Immature natural killer cell (primary cell): ENCODE results near the gene NELFA. TPM values are rescaled to one million over a fixed set of nuclear protein-coding genes. Genes with fewer than 3 reads are reported as not detected.

Experiments used
- DNase-seq, 3 donors: peaks; one replicate each; pipeline ENCODE4 v3.0.0; 2022; ENCODE audit warnings: mixed read lengths in 1 of 3
- H3K27ac Mint-ChIP-seq, 6 donors: one replicate each; pipeline ENCODE4 v1.8.0; 2020; ENCODE audit warnings: mixed read lengths in 6 of 6, mild to moderate bottlenecking in 5 of 6, inconsistent platforms in 4 of 6, moderate library complexity in 3 of 6
- H3K27me3 Mint-ChIP-seq, 3 donors: one replicate each; pipeline ENCODE4 v1.8.0; 2020 to 2021; ENCODE audit warnings: low read depth in 3 of 3, mild to moderate bottlenecking in 3 of 3, mixed read lengths in 3 of 3, moderate library complexity in 3 of 3, inconsistent platforms in 1 of 3
- H3K36me3 Mint-ChIP-seq, 3 donors: one replicate each; pipeline ENCODE4 v1.8.0; 2020; ENCODE audit warnings: mixed read lengths in 3 of 3, inconsistent platforms in 2 of 3, mild to moderate bottlenecking in 2 of 3
- H3K4me1 Mint-ChIP-seq, 2 donors: one replicate each; pipeline ENCODE4 v1.8.0; 2020; ENCODE audit warnings: inconsistent platforms in 2 of 2, mild to moderate bottlenecking in 2 of 2, mixed read lengths in 2 of 2, moderate library complexity in 1 of 2
- H3K4me3 Mint-ChIP-seq, 5 donors: one replicate each; pipeline ENCODE4 v1.8.0; 2020; ENCODE audit warnings: mild to moderate bottlenecking in 5 of 5, mixed read lengths in 5 of 5, inconsistent platforms in 3 of 5, moderate library complexity in 3 of 5
- H3K9me3 Mint-ChIP-seq, 6 donors: one replicate each; pipeline ENCODE4 v1.8.0; 2020; ENCODE audit warnings: mild to moderate bottlenecking in 6 of 6, mixed read lengths in 6 of 6, inconsistent platforms in 4 of 6, moderate library complexity in 3 of 6
- polyA plus RNA-seq, 3 donors: library from polyadenylated mRNA; unstranded; fragments of 300-500 nt; fragmentation: Illumina TruSeq; gene quantifications; one replicate each; pipeline ENCODE4 v1.2.3, GENCODE V29; 2021

NELFA gene
- polyA plus RNA-seq, 3 donors from 2014 or later = 6.0 to 28.6 (median 10.2) TPM

DNA sequence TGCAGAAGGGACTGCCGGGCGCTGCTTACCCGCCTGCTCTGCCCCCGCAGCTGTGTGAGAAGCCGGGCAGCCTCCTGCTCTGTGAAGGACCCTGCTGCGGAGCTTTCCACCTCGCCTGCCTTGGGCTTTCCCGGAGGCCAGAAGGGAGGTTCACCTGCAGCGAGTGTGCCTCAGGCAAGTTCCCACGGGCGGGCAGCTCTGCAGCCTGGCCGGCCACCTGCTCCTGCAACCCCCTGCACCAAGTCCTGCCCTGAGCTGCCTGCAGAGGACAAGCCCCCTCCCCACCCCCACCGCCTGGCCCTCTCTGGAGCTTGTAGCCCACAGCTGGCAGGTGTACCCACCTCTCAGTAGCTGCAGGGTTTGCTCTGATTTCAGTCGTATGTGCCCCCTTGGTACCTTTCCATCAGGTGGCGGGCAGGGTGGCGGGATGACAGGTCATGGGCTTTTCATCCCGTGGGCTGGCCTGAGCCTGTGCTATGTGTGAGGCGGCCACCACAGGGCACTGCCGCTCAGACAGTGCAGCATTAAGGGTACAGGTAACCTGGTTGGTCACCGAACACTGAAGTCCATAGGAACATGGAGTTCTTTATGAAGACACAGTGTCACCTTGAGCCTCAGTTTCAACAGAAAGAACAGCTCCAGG, 56.6 kb downstream of the NELFA start:
- Mint-ChIP-seq H3K4me1 (peaks cover 22 to 28% of the 10 kb centered on the region in 2 donors), H3K27me3 (peaks cover 0 to 2% (median 0%) of the 10 kb centered on the region in 3 donors)

DNA sequence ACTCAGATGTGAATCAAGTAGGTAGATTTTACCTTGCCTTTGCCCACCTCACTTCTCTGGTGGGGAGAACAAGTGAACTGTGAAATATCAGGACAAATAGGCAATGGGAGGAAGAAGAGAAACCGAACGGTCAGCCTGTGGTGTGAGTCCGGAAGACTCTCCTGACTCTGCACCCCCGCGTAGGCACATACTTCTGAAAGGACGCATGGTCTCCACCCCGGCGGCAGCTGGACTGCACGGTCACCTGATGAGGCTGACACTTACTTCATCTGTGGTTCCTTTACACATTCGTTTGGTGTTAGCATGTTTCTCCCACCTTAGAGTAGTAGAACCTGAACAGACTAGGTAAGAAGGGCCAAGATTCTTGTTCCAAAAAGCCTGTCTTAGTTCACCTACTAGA, 58.4 kb downstream of the NELFA start:
- Mint-ChIP-seq H3K36me3 (peaks cover 0 to 7% (median 0%) of the 10 kb centered on the region in 3 donors), H3K4me1 (peaks cover 22 to 28% of the 10 kb centered on the region in 2 donors), H3K9me3 (no peaks in the 10 kb centered on the region), H3K27me3 (peaks cover 0 to under 1% (median 0%) of the 10 kb centered on the region in 3 donors), H3K27ac (peak overlapping the region in 5 of 6 donors; percentile 41 to 91 (median 49)), H3K4me3 (no peak overlapping the region)
- DNase-seq = peak in 2 of 3 donors; percentile 4 to 13

More for the DNA sequence above, 56.6 kb downstream of the NELFA start:
- Mint-ChIP-seq H3K9me3 (no peaks in the 10 kb centered on the region), H3K4me3 (no peak overlapping the region), H3K36me3 (peaks cover 0 to 20% (median 7%) of the 10 kb centered on the region in 3 donors), H3K27ac (no peak overlapping the region)
- DNase-seq = no peak

DNA sequence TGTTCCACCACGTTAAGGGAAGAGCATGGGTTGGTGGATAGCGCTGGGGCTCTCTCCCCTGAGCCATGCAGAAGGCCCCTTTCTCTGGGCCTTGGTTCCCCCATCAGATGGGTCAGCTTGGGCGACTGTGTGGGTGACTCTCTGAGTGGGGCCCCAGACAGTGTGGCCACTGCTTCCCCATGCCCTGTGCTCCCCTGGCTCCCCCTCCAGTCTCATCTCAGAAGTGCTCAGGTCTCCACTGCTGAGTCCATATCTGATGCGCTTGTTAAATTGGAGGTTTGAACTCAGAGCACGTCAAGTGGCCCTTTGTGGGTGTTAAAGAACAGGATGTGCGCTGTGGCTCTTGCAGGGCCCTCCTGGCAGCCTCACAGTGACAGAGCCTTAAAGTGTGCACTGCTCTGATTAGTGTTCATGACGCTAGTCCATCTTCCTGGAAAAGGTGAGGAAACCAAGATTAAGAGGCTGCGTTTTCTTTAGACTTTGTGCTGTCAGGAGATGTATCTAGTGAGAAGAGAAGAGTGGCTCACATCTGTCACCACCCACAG, 59.8 kb downstream of the NELFA start:
- H3K27ac Mint-ChIP-seq = peak overlapping the region; percentile 65 to 91 (median 80)
- peak; percentile 48 to 76 (median 63) for DNase-seq

DNA sequence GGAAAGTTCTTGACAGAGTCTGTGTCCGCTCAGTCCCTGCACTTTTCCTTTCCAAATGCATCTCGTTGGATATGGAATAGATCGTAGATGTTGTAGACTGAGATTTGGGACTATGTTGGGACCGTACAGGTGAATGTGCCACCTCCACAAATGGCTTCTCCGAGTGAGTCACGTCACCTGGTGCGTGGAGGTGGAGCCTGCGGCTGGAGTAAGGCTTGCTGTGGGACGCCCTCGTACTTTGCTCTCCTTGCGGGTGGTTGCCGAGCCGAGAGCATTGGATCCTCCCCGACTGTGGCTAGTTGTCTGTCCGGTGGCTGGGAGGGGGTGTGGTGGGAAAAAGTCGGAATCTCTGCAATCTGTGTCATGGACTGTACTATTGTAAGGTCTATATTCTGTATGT, 60.5 kb downstream of the NELFA start:
- Mint-ChIP-seq H3K4me3 (no peak overlapping the region), H3K9me3 (no peaks in the 10 kb centered on the region), H3K27ac (peak overlapping the region in 4 of 6 donors; percentile 63 to 91 (median 79)), H3K36me3 (peaks cover 0 to 5% (median 0%) of the 10 kb centered on the region in 3 donors), H3K4me1 (peaks cover 22 to 28% of the 10 kb centered on the region in 2 donors), H3K27me3 (no peaks in the 10 kb centered on the region)
- DNase-seq = no peak

More for the DNA sequence above, 59.8 kb downstream of the NELFA start:
- Mint-ChIP-seq H3K4me1 (peaks cover 22 to 28% of the 10 kb centered on the region in 2 donors), H3K36me3 (peaks cover 0 to 5% (median 0%) of the 10 kb centered on the region in 3 donors), H3K4me3 (peak overlapping the region; percentile 10 to 60 (median 29)), H3K27me3 (no peaks in the 10 kb centered on the region), H3K9me3 (no peaks in the 10 kb centered on the region)

DNA sequence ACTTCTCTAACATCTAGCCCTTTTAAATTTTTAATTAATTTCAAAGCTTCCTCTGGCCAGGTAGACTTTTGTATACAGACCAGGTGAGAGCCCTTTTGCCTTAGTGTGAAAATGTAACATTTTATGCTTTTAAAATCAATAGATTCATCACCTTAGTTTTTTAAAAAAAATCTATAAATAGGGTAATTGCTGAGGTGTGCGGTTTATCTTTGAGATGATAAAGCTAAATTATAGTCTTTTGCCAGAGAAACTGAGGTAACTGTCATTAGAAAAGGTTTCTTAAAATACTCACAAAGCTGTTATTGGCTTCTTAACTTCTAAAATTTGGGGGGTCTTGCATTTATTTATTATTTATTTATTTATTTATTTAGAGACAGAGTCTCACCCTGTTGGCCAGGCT, 62.9 kb downstream of the NELFA start:
- no peak overlapping the region for H3K27ac Mint-ChIP-seq
- H3K4me1 Mint-ChIP-seq = peaks cover 22 to 25% of the 10 kb centered on the region in 2 donors
- H3K4me3 Mint-ChIP-seq = no peak overlapping the region
- no peaks in the 10 kb centered on the region for H3K9me3 Mint-ChIP-seq
- DNase-seq = no peak
- H3K36me3 Mint-ChIP-seq = peaks cover 0 to 9% (median 4%) of the 10 kb centered on the region in 3 donors
- no peaks in the 10 kb centered on the region for H3K27me3 Mint-ChIP-seq

DNA sequence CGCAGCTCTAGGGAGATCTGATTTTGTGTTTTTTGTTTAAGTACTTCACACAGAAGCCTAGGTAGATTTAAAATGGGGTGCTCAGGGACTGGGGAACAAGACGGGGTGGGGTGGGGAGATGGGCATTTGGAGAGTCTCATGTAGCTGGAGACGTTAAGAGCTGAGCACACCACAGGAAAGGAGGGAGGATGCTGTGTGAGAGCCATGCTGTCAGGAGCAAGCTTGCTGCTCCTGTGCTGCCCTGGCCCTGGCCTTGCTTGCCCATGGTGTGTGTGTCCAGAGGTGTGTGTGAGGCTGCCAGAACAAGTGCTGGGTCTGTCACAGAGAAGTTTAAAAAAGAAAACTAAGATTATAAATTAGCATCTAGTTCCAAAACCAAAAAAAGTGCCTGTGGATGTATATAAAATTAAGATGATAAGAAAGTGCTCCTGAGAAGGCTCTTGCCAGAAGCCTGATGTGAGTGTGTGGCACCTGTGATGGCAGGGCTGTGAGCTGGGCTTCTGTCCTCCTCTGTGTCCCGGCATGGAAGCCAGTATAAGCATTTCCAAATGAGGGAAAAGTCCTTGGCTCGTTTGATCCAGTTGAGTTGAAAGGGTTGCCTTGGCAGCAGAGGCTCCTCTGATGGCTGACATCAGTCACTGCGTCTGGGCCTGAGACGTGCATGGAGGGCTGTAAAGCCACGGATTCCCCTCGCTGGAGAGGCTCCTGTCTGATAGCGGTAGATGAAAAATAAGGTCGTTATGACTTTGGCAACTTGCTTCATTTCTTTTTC, 63.5 kb downstream of the NELFA start:
- no peaks in the 10 kb centered on the region for H3K9me3 Mint-ChIP-seq
- H3K27me3 Mint-ChIP-seq = peaks cover 0 to 1% (median 0%) of the 10 kb centered on the region in 3 donors
- peaks cover 19% of the 10 kb centered on the region in 2 donors for H3K4me1 Mint-ChIP-seq
- H3K36me3 Mint-ChIP-seq = peaks cover 2 to 10% (median 4%) of the 10 kb centered on the region in 3 donors
- no peak for DNase-seq
- peak overlapping the region in 1 of 6 donors; percentile 19 for H3K27ac Mint-ChIP-seq
- no peak overlapping the region for H3K4me3 Mint-ChIP-seq

DNA sequence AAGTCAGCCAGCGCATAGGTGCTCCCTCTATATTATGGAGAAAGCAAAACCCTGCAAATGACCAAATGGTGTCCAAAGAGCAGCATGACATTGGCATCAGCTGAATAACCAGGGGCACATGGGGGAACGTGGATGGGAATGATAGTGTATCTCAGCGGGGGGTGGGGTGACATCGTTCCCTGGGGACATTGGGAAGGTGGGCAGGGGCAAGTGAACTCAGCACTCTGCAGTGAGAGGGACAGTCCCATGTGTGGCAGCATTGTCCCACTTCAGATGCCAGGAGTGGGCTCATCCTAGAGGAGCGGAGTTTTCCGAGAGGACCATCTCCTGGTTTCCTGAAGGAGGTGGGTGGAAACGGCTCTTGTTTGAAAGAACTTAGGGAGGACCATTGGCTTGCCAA, 64.8 kb downstream of the NELFA start:
- Mint-ChIP-seq H3K9me3 (no peaks in the 10 kb centered on the region), H3K4me1 (peaks cover 5 to 8% of the 10 kb centered on the region in 2 donors), H3K4me3 (no peak overlapping the region), H3K27ac (peak overlapping the region in 1 of 6 donors; percentile 75), H3K27me3 (peaks cover 0 to 1% (median 0%) of the 10 kb centered on the region in 3 donors), H3K36me3 (peaks cover 7 to 12% (median 10%) of the 10 kb centered on the region in 3 donors)
- DNase-seq = no peak

DNA sequence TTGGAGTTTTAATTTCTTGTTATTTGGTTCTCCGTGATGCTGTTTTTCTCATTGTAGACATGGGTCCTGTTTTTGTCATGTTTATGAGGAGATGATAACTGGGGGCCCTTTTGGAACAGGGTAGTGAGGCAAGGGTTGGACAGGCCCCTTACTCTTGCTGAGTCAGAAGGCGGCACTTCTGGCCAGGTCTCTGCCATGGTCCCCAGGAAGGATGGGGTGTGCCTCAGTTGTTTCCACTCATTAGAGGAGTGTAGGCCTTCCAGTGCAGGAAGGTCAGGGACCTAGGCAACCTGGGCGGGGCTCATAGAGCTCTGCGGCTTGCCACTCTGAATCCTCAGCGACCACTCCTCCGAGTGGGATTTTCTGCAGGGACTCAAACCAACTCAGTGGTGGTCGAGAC, 68.2 kb downstream of the NELFA start:
- Mint-ChIP-seq H3K4me1 (no peaks in the 10 kb centered on the region), H3K27ac (no peak overlapping the region), H3K4me3 (no peak overlapping the region), H3K36me3 (peaks cover 12 to 16% (median 14%) of the 10 kb centered on the region in 3 donors), H3K9me3 (no peaks in the 10 kb centered on the region), H3K27me3 (peaks cover 0 to 5% (median 4%) of the 10 kb centered on the region in 3 donors)
- DNase-seq = no peak

DNA sequence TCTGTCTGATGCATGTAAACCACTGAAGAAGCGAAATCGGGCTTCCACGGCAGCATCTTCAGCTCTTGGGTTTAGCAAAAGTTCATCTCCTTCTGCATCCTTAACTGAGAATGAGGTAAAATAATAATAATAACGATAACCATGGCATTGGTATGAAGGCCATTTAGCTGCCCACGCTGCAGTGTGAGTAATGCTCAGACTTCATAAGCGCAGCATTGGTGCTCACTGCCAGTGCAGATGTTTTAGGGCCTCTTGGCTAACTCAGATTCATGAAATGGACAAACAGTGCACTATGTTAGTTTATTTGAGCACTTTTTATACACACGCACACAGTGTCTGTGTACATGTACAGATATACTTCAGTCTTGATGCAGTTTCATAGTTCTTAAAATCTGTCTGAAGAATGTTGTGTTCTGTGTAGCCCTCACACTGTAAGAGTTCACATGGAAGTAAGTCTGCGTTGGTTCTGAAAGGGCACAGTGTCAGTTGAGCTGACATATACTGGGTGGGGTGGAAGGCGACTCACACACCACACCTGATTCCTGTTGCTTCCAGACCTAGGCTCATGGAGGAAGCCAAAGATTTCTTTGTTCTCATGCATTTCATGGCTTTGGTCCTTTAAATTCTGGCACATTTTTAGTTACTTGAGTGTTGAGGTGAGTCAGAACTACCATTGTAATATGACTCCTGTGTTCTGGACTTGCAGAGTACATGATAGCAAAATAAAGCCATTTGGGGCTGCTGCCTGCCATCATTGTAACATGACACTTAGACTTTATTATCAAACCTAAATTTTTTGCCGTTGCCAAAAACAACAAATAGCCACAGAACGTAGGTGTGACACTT, 68.9 kb downstream of the NELFA start:
- Mint-ChIP-seq H3K27me3 (peaks cover 0 to 5% (median 4%) of the 10 kb centered on the region in 3 donors), H3K9me3 (no peaks in the 10 kb centered on the region), H3K27ac (no peak overlapping the region), H3K36me3 (peaks cover 12 to 16% (median 14%) of the 10 kb centered on the region in 3 donors), H3K4me3 (no peak overlapping the region), H3K4me1 (no peaks in the 10 kb centered on the region)
- DNase-seq = no peak

DNA sequence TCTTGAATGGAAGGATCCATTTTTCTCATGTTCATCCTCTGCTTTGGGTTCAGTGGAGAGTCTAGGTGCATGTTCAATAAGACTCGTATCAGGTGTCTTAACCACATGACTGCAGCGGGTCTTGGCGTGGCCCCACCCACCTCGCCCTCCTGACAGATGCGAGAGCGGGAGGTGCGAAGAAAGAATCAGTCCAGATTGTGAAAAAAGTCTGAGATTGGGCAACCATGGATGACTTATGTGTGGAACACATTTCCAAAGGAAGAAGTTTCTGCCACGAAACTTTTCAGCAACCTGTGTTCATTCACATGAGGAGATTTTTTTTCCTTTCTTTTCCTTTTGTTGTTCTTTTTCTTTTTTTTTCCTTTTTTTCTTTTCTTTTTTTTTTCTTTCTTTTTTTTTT, 70.7 kb downstream of the NELFA start:
- Mint-ChIP-seq H3K27me3 (peaks cover 0 to 6% (median 4%) of the 10 kb centered on the region in 3 donors), H3K27ac (peak overlapping the region in 3 of 6 donors; percentile 15 to 30 (median 19))

DNA sequence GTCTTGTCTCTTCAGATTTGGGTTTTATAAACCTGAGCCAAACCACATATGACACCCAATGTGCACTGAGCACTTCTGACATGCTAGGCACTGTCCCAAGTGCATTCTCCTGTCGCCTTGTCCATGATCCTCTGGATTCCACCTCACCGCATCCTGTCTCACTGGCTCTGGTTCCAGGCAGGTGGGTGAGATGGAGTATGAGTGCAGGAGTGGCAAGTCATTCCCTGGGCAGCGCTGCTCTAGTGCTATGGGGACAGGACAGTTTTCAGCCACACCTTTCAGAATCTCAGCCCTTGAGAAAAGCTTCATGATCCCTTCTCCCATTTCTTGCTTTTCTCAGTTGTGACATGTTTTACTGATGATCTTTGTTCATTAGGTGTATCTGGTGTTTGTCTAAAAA, 71.2 kb downstream of the NELFA start:
- DNase-seq = no peak
- H3K27ac Mint-ChIP-seq = peak overlapping the region in 3 of 6 donors; percentile 15 to 30 (median 19)
- H3K36me3 Mint-ChIP-seq = peaks cover 10 to 16% (median 15%) of the 10 kb centered on the region in 3 donors
- H3K27me3 Mint-ChIP-seq = peaks cover 0 to 6% (median 4%) of the 10 kb centered on the region in 3 donors
- no peaks in the 10 kb centered on the region for H3K4me1 Mint-ChIP-seq
- no peak overlapping the region for H3K4me3 Mint-ChIP-seq
- H3K9me3 Mint-ChIP-seq = no peaks in the 10 kb centered on the region

More for the DNA sequence above, 70.7 kb downstream of the NELFA start:
- Mint-ChIP-seq H3K4me1 (no peaks in the 10 kb centered on the region), H3K36me3 (peaks cover 12 to 17% (median 16%) of the 10 kb centered on the region in 3 donors), H3K9me3 (no peaks in the 10 kb centered on the region), H3K4me3 (no peak overlapping the region)
- DNase-seq = no peak

DNA sequence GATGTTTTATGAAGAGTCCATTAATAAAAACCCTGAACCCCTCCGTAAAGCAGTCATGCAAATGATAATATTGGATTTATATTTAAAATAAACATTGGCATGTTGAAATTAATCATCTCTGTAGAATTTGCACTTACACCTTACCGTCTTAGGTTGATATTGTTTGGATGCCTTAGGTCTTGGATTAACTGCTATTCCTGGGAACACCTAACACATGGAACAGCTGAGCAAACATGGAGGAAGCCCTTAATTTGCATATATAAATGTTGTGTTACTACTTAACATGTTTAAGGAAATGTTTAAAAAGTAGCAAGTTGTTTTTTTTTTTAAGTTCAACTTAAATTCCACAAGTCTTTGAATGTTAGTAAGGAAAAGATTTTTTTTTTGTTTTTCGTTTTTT, 75.1 kb downstream of the NELFA start:
- H3K4me3 Mint-ChIP-seq = no peak overlapping the region
- H3K4me1 Mint-ChIP-seq = peaks cover under 1 to 7% of the 10 kb centered on the region in 2 donors
- H3K27ac Mint-ChIP-seq = no peak overlapping the region
- H3K9me3 Mint-ChIP-seq = no peaks in the 10 kb centered on the region
- peaks cover 5 to 12% (median 7%) of the 10 kb centered on the region in 3 donors for H3K36me3 Mint-ChIP-seq
- no peak for DNase-seq
- H3K27me3 Mint-ChIP-seq = peaks cover 0 to 7% (median 4%) of the 10 kb centered on the region in 3 donors

DNA sequence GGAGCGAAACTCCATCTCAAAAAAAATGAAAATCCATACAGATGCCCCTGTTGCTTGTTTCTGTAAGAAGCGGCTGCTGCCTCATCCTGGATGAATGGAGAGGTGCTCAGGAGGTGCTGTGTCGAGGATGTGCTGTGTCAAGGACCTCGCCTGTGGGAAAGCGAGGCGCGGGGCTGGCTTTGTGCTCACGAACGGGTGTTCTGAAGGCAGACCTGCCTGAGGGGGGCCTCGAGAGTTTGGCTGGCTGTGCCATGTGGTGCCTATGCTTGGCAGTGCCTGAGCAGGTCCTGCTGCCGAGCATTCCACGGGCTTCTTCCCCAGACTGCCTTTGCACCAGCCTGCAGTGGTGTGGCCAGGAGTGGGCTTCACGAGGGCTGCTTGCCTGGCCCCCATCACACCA, 76.0 kb downstream of the NELFA start:
- no peak for DNase-seq

More for the DNA sequence above, 76.0 kb downstream of the NELFA start:
- Mint-ChIP-seq H3K27ac (no peak overlapping the region), H3K4me1 (peaks cover 10 to 15% of the 10 kb centered on the region in 2 donors), H3K27me3 (peaks cover 0 to 11% (median under 1%) of the 10 kb centered on the region in 3 donors), H3K9me3 (no peaks in the 10 kb centered on the region), H3K36me3 (peaks cover 4 to 9% (median 7%) of the 10 kb centered on the region in 3 donors), H3K4me3 (no peak overlapping the region)
